ENCODE data around the gene JSRP1.

The JSRP1 gene

DNA sequence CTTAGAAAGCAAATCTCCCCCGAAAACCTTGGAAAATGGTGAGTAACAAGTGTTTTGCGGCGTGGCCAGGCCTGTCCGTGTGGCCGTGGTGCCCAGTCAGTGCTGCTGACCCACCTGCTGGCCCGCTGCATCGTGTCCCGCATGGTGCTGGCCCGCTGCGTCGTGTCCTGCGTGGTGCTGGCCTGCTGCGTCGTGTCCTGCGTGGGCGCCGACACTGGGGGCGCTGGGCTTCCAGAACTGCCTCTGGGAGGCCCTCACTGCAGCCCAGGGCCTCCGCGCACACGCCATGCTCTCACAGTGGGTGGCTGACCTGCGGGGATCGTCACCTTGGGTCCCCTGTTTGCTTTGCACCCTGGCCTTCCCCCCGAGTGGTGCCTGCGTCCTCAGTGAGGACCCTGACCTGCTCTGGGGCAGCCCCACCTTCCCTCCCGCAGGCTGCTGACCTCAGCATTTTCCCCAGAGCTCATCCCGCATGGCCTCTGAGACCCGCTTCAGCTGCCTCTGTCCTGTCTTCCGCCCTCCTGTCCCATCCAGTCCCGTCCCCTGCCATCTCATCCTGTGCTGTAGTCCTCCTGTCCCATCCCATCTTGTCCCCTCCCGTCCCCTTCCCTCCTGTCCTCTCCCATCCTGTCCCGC is 30.7 kb downstream of the JSRP1 start:
- DNase-seq: no peak
- in situ Hi-C loops (cut with MboI; ENCODE audit: low pct_unique_long_range_greater_than_20kb, low sequenced_read_pairs): no loop called here

DNA sequence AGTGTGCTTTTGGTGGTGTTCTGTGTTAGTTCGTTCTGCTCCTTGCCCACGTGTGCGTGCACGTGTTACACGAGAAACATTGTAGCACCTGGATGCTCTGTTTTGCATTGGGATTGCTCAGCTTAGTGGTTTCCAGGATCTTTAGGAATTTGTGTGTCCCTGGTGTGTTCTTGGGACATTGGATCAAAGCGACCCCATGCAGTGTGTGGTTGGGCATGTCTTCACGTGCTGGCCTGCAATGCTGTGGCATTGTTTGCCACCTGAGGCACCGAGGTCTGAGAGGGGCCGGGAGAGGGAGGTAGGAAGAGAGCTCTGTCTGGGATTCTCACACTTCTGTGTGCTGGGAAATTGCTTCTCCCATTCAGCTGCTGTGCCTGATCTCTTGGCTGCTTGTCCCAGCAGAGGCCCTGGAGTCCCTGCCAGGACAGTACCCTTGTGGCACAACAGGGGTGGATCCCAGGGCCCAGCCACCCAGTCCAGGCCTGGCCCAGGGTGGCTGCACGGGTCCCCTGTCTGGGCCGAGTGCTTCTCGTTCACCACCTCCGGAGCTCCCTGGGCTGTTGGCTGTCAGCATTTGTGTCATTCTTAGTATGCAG is 31.4 kb downstream of the JSRP1 start:
- DNase-seq: no peak
- in situ Hi-C loops (cut with MboI; ENCODE audit: low pct_unique_long_range_greater_than_20kb, low sequenced_read_pairs): no loop called here

DNA sequence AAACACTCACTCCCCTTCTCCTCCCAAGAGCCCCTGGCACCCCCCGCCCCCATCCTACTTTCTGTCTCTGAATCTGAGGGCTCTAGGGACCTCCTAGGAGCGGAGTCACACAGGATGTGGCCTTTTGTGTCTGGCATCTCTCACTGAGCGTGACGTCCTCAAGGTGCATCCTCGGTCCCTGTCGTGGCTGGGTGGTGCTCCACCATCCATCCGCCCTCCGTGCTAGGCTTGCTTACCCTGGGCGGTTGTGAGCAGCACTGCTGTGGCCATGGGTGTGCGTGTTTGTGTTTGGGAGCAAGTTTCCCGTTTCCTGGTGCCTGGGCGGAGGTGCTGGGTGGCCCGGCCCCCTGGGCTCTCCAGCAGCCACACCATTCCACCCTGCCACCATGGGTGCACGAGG is 32.3 kb downstream of the JSRP1 start:
- DNase-seq: no peak
- in situ Hi-C loops (cut with MboI; ENCODE audit: low pct_unique_long_range_greater_than_20kb, low sequenced_read_pairs): no loop called here

DNA sequence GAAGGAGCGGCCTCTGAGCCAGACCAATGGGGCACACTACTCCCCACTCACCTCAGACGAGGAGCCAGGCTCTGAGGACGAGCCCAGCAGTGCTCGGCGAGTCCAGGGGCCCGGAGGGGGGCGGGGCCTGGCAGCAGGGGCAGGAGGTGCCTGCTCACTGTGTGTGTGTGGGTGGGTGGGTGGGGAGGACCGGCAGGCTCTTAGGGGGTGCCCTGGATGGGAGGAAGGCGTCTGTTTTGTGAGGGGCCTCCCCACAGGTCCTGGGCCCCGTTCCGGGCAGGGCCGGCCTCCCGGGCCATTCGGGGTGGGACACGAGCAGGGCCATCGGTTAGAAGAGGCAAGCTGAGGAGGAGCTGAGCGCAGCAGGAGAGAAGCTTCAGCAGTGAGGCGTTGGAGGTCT is 32.8 kb downstream of the JSRP1 start:
- no peak for DNase-seq
- in situ Hi-C loops (cut with MboI; ENCODE audit: low pct_unique_long_range_greater_than_20kb, low sequenced_read_pairs): no loop called here

DNA sequence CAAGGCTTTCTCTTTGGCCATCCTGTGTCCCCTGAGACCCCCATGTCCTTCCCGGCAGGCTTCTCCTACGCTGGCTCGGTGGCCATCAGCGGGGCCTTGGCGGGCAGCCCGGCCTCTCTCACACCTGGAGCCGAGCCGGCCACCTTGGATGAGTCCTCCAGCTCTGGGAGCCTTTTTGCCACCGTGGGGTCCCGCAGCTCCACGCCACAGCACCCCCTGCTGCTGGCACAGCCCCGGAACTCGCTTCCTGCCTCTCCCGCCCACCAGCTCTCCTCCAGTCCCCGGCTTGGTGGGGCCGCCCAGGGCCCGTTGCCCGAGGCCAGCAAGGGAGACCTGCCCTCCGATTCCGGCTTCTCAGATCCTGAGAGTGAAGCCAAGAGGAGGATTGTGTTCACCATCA is 34.3 kb downstream of the JSRP1 start:
- in situ Hi-C loops (cut with MboI; ENCODE audit: low pct_unique_long_range_greater_than_20kb, low sequenced_read_pairs): no loop called here
- DNase-seq: no peak

DNA sequence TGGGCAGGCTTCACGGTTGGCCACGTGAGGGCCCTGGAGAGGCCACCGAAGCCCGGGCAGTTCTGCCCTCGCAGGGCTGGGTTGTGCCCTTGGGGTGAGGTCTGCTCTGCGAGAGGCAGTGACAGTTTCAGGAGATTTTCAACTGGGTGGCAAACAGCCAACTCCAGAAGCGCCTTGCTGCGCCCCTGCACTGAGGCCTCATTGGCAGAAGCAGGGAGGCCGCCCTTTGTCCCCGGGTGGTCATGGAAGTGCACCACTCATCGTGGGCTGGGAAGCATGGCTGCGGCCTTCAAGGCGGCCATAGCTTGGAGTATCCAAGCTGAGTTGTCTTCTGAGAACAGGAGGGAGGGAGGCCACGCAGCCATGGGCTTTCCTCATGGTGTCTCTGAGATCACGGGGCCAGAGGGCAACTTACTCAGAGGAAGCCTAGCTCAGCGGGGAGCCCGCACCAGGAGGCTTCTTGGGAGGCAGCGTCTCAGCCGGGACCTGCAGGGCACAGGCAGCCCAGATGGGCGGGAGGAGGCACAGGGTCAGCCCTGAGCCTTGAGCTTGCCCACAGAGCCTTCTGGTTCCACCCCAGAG is 34.9 kb downstream of the JSRP1 start:
- in situ Hi-C loops (cut with MboI; ENCODE audit: low pct_unique_long_range_greater_than_20kb, low sequenced_read_pairs): no loop called here
- no peak for DNase-seq

DNA sequence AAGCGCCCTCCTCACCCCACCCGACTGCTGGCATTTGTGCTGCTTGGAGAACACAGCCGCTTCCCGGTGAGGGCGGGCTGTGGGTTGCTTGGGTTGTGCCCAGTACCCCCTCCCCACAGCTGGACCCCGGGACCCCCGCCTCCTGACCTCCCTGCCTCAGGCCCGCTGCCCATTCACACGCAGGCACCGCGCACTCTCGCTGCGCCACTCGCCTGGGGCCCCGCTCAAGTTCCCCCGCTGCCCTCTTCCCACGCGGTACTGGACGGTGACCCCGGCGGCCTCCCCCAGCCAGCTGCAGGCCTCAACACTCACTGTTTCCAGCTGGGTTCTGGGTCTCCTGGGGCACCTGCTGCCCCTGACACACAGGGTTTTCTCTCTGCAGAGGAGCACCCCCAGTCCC is 36.5 kb downstream of the JSRP1 start:
- in situ Hi-C loops (cut with MboI; ENCODE audit: low pct_unique_long_range_greater_than_20kb, low sequenced_read_pairs): no loop called here
- no peak for DNase-seq

DNA sequence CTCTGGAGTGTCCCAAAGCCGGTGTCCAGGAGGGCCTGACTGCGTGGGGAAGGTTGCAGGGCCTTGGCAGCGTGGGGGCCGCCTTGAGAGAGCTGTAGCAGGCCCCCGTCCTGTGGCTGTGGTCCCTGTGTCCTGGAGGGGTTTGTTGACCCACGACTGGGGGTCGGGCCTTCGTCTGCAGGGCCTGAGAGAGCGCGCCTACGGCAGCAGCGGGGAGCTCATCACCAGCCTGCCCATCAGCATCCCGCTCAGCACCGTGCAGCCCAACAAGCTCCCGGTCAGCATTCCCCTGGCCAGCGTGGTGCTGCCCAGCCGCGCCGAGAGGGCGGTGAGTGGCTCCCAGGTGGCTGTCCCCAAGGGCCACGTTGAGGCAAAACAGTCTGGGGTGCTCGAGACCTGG is 38.6 kb downstream of the JSRP1 start:
- no peak for DNase-seq
- in situ Hi-C loops (cut with MboI; ENCODE audit: low pct_unique_long_range_greater_than_20kb, low sequenced_read_pairs): no loop called here

DNA sequence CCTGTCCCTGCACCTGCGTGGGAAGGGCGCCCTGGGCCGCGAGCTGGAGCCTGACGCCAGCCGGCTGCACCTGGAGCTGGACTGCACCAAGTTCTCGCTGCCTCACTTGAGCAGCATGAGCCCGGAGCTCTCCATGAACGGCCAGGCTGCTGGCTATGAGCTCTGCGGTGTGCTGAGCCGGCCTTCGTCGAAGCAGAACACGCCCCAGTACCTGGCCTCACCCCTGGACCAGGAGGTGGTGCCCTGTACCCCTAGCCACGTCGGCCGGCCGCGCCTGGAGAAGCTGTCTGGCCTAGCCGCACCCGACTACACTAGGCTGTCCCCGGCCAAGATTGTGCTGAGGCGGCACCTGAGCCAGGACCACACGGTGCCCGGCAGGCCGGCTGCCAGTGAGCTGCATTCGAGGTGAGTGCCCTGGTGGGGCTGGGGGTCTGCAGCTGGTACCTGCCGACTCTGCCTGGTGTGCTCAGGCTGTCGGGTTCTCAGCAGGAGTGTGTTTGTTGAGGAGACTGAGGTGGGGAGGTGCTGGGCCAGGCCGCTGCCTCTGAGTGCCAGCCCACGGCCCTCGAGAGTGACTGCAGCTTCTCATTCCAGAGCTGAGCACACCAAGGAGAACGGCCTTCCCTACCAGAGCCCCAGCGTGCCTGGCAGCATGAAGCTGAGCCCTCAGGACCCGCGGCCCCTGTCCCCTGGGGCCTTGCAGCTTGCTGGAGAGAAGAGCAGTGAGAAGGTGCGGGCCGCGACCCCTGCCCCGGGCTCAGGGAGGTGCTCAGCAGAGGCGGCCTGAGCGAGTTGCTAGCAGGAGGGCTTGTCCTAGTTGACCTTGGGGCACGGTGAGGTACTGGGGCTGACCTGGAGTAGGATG is 39.6 kb downstream of the JSRP1 start:
- in situ Hi-C loops (cut with MboI; ENCODE audit: low pct_unique_long_range_greater_than_20kb, low sequenced_read_pairs): no loop called here
- DNase-seq: no peak

DNA sequence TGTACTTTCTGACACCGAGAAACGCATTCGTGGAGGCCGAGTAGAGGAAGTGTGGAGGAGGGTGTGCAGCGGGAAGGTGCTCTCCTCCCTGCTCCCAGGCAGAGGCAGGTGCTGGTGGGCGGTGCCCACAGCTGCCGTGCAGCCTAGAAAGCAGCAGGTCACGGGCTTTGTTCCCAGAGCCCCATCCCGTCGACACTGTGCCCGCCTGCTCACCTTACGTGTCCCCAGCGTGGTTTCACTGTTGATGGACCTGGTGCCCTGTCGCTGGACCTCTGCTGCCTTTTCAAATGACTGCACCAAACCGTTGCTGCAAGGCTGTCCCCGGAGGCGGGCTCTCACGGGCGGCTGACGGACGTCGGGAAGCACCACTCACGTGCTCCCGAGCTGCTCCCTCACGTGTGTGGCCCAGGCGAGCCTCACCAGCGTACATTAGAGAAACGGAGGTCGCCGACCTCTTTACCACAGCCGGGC is 40.9 kb downstream of the JSRP1 start:
- no peak for DNase-seq
- in situ Hi-C loops (cut with MboI; ENCODE audit: low pct_unique_long_range_greater_than_20kb, low sequenced_read_pairs): no loop called here

DNA sequence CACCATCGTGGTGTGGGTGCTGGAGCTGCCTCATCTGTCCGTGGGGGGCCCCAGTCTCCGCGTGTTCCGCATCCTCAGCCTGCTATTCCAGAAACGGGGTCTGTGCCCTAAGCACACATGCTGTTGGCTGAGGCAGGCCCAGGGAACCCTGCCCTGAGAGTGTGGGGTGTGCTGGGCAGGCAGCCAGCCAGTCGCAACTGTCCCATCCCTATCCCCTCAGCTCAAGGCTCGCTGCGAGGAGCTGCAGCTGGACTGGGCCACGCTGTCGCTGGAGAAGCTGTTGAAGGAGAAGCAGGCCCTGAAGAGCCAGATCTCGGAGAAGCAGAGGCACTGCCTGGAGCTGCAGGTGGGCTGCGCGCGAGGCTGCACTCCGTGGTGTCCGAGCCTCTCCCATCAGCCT is 42.0 kb downstream of the JSRP1 start:
- in situ Hi-C loops (cut with MboI; ENCODE audit: low pct_unique_long_range_greater_than_20kb, low sequenced_read_pairs): no loop called here
- DNase-seq: no peak

DNA sequence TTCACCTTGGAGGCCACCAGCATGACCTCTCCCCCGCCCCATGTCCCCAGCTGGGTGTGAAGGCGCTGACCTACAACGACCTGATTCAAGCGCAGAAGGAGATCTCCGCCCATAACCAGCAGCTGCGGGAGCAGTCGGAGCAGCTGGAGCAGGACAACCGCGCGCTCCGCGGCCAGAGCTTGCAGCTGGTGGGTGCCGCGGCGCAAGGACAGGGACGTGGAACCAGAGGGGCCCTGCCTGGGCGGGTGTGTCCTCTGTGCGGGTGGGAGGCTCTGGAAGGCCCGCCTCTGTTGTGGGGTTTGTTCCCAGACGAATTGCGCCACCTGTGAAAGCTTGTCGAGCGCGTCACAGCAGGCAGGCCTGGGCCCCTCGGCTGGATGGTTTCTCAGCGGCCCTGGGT is 42.4 kb downstream of the JSRP1 start:
- DNase-seq: no peak
- in situ Hi-C loops (cut with MboI; ENCODE audit: low pct_unique_long_range_greater_than_20kb, low sequenced_read_pairs): no loop called here

DNA sequence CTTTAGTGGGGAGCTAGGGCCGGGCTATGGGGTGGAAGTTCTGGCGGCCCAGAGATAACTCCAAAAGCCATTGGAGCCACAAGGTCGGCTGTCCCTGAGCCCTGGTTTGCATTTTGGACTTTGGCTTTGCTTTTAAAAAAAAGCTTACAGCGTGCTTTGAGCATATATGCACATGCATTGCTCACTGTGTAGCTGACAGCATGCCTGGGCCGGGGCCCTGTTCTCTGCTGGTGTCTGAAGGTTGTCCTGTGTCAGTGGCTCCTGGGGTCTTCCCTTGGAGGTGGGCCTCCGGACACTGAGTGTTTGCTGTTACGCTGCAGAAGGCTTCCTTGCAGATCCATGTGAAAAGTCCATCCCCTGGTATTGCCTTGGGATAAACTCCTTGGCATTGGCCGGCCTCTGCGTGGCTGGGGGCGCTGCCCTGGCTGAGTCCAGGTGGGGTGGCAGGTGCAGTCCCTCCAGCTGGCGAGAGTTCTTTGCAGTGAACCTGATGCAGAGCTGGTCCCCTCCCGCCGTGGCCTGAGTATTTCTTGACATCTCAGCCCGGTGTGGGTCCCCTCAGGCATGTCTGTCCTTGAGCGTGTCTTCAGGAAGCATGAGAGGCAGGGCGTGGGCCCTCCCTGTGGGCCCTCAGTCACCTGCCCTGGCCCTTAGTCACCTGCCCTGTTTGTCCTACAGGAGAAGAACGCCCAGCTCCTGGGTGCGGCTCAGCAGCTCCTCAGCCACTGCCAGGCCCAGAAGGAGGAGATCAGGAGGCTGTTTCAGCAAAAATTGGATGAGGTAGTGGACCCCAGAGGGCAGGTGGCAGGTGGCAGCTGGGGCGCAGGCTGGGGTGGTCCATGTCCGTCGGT is 43.1 kb downstream of the JSRP1 start:
- in situ Hi-C loops (cut with MboI; ENCODE audit: low pct_unique_long_range_greater_than_20kb, low sequenced_read_pairs): no loop called here

DNA sequence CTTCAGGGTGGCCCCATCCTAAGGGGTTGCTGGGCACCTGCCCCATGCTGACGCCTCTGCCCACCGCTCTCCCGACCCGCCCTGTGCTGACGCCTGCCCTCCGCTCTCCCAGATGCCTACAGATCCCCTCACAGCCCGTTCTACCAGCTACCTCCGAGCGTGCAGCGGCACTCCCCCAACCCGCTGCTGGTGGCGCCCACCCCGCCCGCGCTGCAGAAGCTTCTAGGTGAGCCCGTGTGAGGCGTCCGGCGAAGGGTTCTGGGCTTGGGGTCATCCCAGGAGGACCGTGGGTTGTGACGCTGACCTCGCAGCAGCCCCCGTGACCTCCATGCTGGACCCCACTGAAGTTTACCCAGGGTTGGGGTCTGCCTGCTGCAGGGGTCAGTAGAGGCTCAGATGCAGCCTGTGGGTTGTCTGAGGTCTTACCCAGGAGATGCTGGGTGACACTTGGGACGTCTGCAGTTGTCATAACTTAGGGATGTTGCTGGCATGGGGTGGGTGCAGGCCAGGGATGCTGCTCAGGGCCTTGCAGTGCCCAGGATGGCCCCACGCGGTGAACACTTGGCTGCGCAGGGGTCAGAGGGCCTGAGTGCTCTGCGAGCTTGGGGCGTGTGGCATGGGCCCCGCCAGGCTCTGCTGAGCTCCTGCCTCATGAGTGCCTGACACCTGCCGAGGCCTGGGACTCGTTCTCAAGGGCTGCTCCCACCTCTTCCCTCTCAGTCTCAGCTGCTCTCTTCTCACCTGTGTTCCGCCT is 45.1 kb downstream of the JSRP1 start:
- in situ Hi-C loops (cut with MboI; ENCODE audit: low pct_unique_long_range_greater_than_20kb, low sequenced_read_pairs): no loop called here
- no peak for DNase-seq

More for the DNA sequence above, 43.1 kb downstream of the JSRP1 start:
- DNase-seq: no peak

DNA sequence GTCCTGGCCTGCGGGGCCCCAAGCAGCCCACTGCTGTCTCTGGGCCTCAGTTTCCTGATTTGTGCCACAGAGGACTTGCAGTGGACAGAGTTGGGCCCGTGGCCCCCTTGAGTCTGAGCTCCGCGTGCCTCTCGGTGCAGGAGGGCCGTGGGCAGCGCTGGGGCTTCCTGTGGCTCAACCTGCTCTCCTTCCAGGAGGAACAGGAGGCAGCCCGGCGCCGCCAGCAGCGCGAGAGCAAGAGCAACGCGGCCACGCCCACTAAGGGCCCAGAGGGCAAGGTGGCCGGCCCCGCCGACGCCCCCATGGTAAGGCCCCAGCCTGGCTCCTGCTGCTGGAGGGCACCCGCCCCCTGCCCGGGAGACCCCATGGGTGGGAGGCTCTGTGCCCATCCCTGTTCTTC is 46.0 kb downstream of the JSRP1 start:
- in situ Hi-C loops (cut with MboI; ENCODE audit: low pct_unique_long_range_greater_than_20kb, low sequenced_read_pairs): no loop called here
- DNase-seq: no peak

DNA sequence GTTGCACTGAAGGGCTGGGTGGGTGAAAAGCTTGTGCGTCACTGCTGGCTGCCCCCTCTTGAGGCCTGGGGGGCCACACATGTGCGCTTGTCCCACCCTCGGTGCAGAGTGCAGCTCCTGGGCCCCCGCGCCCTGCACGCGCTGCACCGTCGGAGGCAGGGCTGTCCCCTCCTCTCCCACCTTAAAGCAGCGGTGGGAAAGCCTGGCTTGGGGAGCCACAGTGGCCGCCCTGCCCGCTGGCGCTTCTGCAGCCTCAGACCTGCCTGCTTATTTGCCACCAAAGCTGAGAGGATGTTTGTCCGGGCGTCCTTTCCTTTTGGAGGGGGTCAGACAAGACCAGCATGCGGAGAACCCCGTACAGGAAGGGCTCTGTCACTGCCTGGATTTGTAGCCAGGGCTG is 46.8 kb downstream of the JSRP1 start:
- in situ Hi-C loops (cut with MboI; ENCODE audit: low pct_unique_long_range_greater_than_20kb, low sequenced_read_pairs): no loop called here
- no peak for DNase-seq

DNA sequence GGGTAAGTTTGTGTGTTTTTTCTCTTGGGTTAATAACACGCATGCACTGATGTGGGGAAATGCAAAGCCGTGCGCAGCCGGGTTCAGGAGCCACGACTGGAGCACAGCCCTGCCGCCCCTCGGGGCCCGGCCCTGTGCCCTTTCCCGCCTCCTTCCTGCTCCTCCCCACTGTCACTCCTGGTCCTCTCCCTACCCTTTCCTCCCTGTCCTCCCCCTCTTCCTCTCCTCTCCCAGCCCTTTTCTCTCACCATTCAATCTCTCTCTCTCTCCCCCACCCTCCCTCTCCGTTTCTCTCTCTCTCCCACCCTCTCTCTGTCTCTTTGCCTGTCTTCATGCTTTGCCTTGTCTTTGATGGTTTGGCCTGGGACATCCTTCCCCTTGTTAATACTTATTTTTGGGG is 47.2 kb downstream of the JSRP1 start:
- DNase-seq: no peak
- in situ Hi-C loops (cut with MboI; ENCODE audit: low pct_unique_long_range_greater_than_20kb, low sequenced_read_pairs): no loop called here

DNA sequence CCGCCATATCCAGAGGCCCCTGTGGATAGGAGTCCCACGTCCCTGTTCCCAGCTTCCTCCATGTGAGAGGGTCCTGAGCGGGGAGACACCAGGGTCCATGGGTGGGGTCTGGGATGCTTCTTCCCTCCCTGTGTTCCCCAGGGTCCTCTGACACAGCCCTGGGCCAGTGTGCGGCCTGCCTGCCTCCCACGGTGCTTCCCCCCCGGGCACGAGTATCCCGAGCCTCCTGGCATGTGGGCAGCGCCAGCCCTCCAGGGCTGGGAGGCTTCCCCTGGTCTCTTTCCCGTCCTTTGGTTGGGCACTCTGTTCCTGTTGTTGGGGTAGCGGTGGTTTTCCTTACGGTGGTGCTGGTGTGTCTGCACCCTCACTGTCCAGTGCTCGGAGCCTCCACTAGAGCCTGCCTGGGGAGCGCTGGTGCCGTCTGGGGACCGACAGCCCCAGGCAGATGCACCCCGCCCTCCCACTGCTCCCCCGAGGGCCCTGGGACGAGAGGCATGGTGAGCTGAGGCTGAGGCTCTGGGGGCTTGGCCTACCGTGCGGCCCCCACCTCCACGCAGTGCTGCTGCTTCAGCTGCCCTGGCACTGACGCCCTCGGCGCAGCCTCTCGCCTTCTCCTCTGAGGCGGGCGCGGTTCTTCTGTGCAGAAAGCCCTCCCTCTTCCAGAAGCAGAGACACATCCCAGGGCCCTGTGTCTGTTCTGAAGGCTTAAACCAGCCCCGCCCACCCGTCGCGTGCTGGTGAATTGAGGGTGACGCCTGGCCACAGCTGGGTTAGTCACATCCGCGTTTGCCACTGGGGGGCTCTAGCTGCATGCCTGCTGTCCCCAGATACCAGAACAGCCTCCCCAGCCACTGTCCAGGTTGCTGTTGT is 48.0 kb downstream of the JSRP1 start:
- no peak for DNase-seq

More for the DNA sequence above, 48.0 kb downstream of the JSRP1 start:
- in situ Hi-C loops (cut with MboI; ENCODE audit: low pct_unique_long_range_greater_than_20kb, low sequenced_read_pairs): no loop called here

Data from KBM-7 (cell line).